HG03558 (cell line): ENCODE measurements around the gene LTBP2.

Experiments
- ATAC-seq: cut with Tn5 transposase; IDR thresholded peaks from one replicate; pipeline ENCODE4 v1.9.1; 2021; ENCODE audit warnings: moderate number of reproducible peaks; ENCODE audit not compliant: unreplicated experiment; ENCODE audit errors: extremely low read depth

LTBP2 gene

DNA sequence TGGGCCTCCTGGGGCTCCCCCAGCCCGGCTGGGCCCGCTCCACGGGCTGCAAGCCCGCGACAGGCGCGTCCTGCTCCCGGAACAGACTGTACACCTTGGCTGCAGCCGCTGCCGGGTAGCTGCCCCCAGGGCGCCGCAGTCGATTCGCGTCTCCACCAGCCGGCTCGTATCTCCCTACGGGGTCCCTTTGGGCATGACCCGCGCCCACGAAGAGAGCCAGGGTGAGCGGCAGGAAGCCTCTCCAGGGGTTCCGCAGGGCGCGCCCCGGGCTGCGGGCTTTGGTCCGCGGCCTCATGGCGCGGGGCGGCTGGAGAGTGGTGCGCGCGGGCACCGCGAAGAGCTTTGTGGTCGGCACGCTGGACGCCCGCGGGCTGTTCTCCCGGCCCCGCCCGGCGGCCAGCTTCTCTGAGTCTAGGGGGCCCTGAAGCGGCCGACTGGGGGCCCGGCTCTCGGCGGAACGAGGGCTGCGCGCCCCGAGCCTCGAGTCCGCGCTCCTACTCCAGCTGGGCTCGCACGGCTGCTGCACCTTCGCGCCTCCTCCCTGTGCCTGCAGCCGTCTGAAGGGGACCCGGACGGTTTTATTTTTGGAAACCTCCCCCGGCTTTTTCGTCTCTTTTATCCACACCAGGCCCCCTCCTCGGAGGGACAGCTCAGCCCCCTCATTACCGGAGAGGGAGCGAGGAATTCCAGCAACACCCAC lies at the start of gene LTBP2:
Gene LTBP2 (minus strand): TSS at position 588 of the 700 bp plus-strand sequence. CDS start 293 bp downstream, at position 295.
- ATAC-seq, result no peak

DNA sequence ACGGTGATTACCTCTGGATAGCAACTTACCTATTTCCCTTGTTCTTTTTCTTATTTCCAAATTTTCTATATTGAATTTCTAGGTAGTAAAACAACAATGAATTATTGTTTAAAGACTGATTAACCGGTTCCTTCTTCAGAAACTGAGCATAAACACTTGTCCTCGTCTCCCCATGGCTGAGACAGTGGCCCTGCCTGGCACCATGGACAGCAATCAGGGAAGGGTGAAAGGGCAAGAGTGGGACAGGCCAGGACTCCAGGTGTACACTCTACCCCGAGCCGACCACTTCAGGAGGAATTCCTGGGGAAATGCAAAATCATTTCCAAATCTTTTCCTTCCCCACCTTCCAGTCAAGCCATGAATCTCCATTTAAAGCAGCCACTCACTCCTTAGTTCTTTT lies 48.8 kb upstream of the LTBP2 start:
- no peak for ATAC-seq

DNA sequence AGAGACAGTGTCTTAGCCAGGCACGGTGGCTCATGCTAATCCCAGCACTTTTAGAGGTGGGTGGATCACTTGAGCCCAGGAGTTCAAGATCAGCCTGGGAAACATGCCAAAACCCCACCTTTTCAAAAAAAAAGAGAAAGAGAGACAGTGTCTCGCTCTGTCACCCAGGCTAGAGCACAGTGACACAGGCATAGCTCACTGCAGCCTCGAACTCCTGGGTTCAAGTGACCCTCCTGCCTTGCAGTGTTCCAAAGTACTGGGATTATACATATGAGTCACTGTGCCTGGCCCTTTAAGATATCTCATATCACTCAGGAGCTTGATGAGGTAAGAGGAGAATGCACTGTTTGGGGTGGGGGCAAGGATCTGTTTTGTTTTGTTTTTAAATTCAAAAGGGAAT lies 48.1 kb upstream of the LTBP2 start:
- ATAC-seq, result no peak

DNA sequence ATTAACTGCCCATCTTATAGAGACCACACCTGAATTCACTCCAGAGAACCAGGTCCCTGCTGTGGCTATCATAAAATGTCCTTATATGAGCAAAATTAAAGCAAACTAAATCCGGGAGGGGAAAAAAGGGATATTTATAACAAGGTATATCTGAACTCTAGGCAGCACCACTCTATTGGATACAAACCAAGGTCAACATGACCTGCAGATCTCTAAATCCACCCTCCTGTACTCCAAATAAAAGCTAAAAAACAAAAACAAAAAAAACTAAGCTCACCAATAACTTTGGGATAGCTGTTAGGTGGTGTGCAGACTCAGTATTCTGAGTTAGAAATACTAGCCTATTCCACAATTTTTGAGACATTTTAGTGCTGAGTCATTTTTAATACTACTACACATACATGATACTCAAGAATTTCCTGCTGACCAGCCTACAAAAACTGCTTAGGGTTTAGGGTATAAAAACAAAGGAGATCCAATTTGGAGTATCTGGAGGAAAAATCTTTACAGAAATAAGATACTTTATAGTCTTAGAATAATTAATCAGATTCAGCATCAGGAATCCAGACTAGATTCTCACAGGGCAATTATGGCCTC lies 46.6 kb upstream of the LTBP2 start:
- ATAC-seq, result no peak

- ATAC-seq, result no peak
These were observed 44.9 kb upstream of the LTBP2 start for GRCh38 chr14:74656964-74657363.

GRCh38 chr14:74655599-74656395 lies 43.8 kb upstream of the LTBP2 start:
- ATAC-seq, result no peak

- no peak for ATAC-seq
These were observed 42.9 kb upstream of the LTBP2 start for GRCh38 chr14:74654931-74655330.

DNA sequence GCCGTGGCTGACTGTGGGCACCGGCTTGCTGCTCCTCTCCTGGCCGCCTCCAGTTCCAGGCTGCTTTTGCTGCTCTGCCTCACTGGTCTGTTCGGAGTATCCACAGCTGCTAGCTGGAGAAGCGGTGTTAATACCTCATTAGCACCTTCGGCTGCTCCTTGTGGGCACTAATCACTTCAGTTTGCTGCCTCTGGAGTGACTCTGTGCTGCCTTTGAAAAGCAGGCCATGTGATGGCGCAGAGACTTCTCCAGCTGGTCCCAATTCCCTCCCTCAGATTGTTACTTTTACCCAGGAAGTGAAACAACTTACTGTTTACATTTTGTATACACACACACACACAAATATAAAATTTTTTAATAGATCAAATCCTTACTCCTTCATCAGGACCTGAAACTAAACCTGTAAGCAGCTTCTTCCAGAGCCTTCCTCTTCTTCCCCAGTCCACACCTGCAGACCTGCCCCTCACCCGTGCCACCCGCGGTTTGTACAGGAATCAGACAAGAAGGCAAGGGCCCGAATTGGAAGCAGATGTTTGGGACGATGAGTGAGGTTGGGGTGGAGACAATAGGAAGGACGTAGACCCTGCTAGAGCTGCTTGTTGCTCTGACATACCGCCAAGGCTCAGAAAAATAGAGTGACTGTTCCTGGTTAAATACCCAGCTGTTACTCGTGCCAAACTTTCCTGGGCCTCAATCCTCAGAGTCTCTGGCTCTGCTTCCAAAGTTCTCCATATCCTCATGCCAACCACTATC lies 41.5 kb upstream of the LTBP2 start:
- ATAC-seq, result no peak

DNA sequence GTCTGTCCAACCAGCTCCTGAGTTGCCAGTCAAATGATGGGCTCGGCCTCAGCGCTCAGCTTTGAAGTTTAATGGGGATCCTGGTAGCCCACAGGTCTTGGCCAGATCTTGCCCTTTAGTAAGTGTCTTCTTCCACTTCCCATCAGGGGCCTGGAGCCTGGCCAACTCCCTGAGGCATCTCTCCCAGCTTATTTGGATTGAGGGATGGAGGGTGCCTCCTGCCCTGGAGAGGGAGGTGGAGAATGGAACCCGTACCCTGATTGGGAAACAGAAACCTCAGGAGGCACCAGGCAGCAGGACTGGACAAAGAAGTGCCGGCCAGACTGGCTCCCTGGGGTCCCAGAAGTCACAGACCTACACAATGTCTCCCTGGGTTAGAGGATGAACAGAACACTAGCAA lies 40.5 kb upstream of the LTBP2 start:
- ATAC-seq, result no peak

GRCh38 chr14:74650927-74651686 lies 39.1 kb upstream of the LTBP2 start:
- ATAC-seq, result no peak

GRCh38 chr14:74649673-74650072 lies 37.6 kb upstream of the LTBP2 start:
- no peak for ATAC-seq

- ATAC-seq, result no peak
These were observed 37.1 kb upstream of the LTBP2 start for GRCh38 chr14:74649167-74649566.

DNA sequence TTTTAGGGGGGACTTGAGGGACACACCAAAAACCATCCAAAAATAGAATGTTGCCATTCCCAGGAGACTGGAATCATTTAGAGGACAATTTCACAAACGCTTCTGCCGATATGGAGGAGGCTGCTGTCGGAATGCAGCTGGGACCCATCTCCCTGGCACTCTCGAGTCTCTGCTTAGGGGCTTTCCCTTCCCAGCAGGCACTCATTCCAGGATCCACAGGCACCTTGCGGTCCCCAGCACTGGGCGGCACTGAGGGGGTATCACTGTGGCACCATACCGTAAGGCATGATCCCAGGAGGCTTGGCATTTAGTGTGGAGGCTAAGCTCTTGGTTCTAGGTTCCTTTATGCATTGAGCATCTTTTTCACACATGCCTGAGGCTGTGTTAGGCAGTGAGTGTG lies 36.6 kb upstream of the LTBP2 start:
- ATAC-seq, result no peak

GRCh38 chr14:74647678-74648461 lies 35.8 kb upstream of the LTBP2 start:
- ATAC-seq, result no peak

DNA sequence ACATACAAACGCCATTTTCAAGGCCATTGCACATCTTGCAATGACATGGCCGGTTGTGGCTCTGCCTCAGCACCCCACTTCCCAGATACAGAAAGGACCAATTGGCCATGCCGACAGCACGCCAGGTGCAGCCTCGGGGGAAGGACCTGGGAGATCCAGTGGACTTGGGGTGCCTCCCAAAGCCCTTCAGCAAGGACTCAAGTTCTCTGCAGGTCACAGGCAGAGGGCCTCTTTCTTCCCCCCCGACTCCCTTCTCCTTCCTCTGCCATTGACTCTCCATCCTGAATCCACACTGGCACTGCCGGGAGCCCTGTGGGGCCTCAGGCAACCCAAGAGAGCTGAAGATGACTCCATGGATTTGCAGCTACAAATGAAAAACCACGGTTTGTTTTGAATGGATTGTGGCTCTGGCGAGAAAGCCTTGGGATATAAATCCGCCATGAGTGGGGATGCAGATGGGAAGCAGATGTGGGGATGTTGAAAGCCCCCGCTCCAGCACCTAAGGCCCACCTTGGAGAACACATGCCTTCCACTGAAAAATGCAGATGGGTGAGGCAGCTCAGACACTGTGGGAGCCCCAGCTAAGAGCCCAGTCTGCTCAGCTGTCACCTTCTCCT lies 35.1 kb upstream of the LTBP2 start:
- ATAC-seq, result no peak

DNA sequence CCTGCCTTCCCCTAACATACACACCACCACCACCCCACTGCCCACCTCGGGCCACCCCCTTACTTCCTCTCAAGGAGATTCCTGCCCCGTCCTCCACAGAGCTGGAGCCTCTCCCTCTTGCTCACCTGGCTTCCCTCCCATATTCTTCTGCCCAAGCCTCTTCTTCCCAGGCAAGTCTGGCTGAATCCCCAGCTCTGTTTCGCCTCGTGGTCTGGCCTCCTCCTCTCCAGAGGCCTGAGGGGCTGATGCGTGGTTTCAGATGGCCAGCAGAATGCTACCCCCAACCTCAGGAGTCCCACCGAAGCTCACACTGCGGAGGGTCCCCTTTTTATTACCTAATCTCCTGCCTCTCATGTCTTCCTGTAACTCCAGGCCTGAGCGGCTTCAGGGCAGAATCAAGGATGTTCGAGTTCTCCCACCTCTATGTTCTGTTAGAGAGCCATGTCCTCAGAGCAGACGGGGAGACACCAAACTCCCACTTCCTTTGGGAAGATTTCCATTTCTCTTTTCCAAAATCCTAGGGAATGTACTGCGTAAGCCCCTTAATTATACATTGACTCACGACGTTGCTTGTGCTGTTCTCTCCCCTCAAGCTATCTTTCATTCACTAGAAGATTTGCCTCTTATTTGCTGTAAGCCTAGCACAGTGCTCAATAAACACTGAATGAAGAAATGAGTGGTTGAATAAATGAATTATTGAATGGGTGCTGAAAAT lies 33.9 kb upstream of the LTBP2 start:
- ATAC-seq, result no peak

GRCh38 chr14:74645244-74645643 lies 33.2 kb upstream of the LTBP2 start:
- no peak for ATAC-seq
